KMS-11 (cell line): Measurements from ENCODE around the gene PTPRN2.

Experiments
- H2AFZ ChIP-seq: fragments of 200-600 bp; sonication (generic); 2 replicates; pipeline ENCODE4 v1.6.1; 2016; ENCODE audit warnings: antibody characterized with exemption, mixed run types, low read depth
- H3K27ac ChIP-seq: fragments of 200-600 bp; sonication (generic); 2 replicates; pipeline ENCODE4 v1.6.1; 2016; ENCODE audit warnings: mild to moderate bottlenecking, mixed run types
- H3K27me3 ChIP-seq: fragments of 200-600 bp; sonication (generic); 2 replicates; pipeline ENCODE4 v1.6.1; 2017; ENCODE audit warnings: mild to moderate bottlenecking, low read depth, mixed run types, moderate library complexity; ENCODE audit not compliant: insufficient read depth
- H3K36me3 ChIP-seq: fragments of 200-600 bp; sonication (generic); 2 replicates; pipeline ENCODE4 v1.6.1; 2017; ENCODE audit warnings: mild to moderate bottlenecking, mixed run types; ENCODE audit not compliant: insufficient read depth
- H3K4me1 ChIP-seq: fragments of 200-600 bp; sonication (generic); 2 replicates; pipeline ENCODE4 v1.6.1; 2016; ENCODE audit warnings: mild to moderate bottlenecking, low read depth, mixed run types; ENCODE audit not compliant: poor library complexity, severe bottlenecking
- H3K4me2 ChIP-seq: fragments of 200-600 bp; sonication (generic); 2 replicates; pipeline ENCODE4 v1.7.0; 2016; ENCODE audit warnings: mild to moderate bottlenecking, mixed run types
- H3K4me3 ChIP-seq: fragments of 200-600 bp; sonication (generic); IDR thresholded peaks from 2 replicates; pipeline ENCODE4 v1.6.1; 2017; ENCODE audit warnings: low read depth, low read length, mixed read lengths; ENCODE audit not compliant: insufficient read depth
- H3K79me2 ChIP-seq: fragments of 200-600 bp; sonication (generic); 2 replicates; pipeline ENCODE4 v1.6.1; 2016; ENCODE audit warnings: low read depth, mixed run types; ENCODE audit not compliant: insufficient read depth
- H3K9ac ChIP-seq: fragments of 200-600 bp; sonication (generic); 2 replicates; pipeline ENCODE4 v1.6.1; 2016; ENCODE audit warnings: mild to moderate bottlenecking, mixed run types
- H4K20me1 ChIP-seq: fragments of 200-600 bp; sonication (generic); 2 replicates; pipeline ENCODE4 v1.6.1; 2016; ENCODE audit warnings: mild to moderate bottlenecking, mixed run types; ENCODE audit not compliant: insufficient read depth
- TF ChIP-seq, protein P1 (sequence below): fragments of 200-600 bp; sonication (generic); conservative IDR thresholded peaks from 2 replicates; pipeline ENCODE4 v1.6.1; 2017; ENCODE audit warnings: low read depth, mild to moderate bottlenecking, antibody characterized with exemption, low read length, moderate library complexity, mixed read lengths

PTPRN2 gene

DNA sequence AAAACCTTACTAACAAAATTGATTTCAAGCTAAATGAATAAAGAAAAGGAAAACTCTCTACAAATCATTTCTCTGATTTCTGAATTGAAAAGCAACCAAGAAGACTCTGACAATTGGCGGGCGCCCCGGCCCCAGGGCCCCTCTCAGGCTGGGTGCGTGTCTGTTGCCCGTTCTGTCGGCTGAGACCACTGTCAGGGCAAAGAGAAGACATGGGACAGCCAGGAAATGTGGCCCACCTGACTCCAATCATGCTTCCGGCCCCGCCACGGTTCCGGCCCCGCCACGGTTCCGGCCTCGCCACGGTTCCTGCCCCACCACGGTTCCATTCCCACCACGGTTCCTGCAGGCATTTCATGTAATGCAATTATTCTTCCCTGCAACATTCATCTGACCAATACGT, 115.9 kb downstream of the PTPRN2 start:
- H3K9ac ChIP-seq = no peak overlapping the region
- no peaks in the 10 kb centered on the region for H4K20me1 ChIP-seq
- H3K27ac ChIP-seq = no peak overlapping the region
- H3K79me2 ChIP-seq = no peaks in the 10 kb centered on the region
- no peak overlapping the region for H2AFZ ChIP-seq
- H3K27me3 ChIP-seq = peaks cover 50% of the 10 kb centered on the region
- H3K4me1 ChIP-seq = no peaks in the 10 kb centered on the region
- TF ChIP-seq, protein P1, sequence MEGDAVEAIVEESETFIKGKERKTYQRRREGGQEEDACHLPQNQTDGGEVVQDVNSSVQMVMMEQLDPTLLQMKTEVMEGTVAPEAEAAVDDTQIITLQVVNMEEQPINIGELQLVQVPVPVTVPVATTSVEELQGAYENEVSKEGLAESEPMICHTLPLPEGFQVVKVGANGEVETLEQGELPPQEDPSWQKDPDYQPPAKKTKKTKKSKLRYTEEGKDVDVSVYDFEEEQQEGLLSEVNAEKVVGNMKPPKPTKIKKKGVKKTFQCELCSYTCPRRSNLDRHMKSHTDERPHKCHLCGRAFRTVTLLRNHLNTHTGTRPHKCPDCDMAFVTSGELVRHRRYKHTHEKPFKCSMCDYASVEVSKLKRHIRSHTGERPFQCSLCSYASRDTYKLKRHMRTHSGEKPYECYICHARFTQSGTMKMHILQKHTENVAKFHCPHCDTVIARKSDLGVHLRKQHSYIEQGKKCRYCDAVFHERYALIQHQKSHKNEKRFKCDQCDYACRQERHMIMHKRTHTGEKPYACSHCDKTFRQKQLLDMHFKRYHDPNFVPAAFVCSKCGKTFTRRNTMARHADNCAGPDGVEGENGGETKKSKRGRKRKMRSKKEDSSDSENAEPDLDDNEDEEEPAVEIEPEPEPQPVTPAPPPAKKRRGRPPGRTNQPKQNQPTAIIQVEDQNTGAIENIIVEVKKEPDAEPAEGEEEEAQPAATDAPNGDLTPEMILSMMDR = no peak
- no peak overlapping the region for H3K4me2 ChIP-seq
- no peak overlapping the region for H3K4me3 ChIP-seq
- no peaks in the 10 kb centered on the region for H3K36me3 ChIP-seq

GRCh38 chr7:158470336-158470735, 117.3 kb downstream of the PTPRN2 start:
- Histone ChIP-seq H3K4me3 (no peak overlapping the region), H3K27ac (no peak overlapping the region), H3K79me2 (no peaks in the 10 kb centered on the region), H3K4me1 (no peaks in the 10 kb centered on the region), H3K36me3 (no peaks in the 10 kb centered on the region), H3K27me3 (peaks cover 38% of the 10 kb centered on the region), H2AFZ (no peak overlapping the region), H3K9ac (no peak overlapping the region), H3K4me2 (no peak overlapping the region), H4K20me1 (no peaks in the 10 kb centered on the region)
- TF ChIP-seq, protein P1 = no peak

DNA sequence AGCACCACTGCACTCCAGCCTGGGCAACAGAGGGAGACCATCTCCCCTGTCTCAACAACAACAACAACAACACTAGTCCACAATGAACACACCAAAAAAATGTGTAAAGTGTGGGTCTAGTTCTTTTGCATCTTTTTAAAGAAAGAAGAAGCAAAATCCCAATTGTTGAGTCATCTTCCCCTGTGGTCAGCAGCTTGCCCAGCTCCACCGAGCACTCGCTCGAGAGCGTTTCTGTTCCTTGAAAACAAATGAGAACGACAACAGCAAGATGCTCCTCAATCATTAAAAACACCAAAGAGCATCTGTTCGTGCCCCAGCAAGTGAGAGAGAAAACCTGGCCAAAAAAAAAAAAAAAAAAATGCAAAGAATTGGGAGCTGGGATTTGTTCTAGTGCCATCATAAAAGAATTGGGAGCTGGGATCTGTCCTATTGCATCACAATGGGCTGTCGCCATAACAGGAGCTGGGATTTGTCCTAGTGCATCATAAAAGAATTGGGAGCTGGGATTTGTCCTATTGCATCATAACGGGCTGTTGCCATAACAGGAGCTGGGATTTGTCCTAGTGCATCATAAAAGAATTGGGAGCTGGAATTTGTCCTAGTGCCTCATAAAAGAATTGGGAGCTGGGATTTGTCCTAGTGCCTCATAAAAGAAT, 118.1 kb downstream of the PTPRN2 start:
- H3K27me3 ChIP-seq = peaks cover 30% of the 10 kb centered on the region
- no peak overlapping the region for H3K27ac ChIP-seq
- TF ChIP-seq, protein P1 = no peak
- H3K79me2 ChIP-seq = no peaks in the 10 kb centered on the region
- H3K4me1 ChIP-seq = no peaks in the 10 kb centered on the region
- no peak overlapping the region for H3K4me2 ChIP-seq
- no peak overlapping the region for H3K4me3 ChIP-seq
- no peak overlapping the region for H2AFZ ChIP-seq
- H3K9ac ChIP-seq = no peak overlapping the region
- H4K20me1 ChIP-seq = no peaks in the 10 kb centered on the region
- H3K36me3 ChIP-seq = no peaks in the 10 kb centered on the region

DNA sequence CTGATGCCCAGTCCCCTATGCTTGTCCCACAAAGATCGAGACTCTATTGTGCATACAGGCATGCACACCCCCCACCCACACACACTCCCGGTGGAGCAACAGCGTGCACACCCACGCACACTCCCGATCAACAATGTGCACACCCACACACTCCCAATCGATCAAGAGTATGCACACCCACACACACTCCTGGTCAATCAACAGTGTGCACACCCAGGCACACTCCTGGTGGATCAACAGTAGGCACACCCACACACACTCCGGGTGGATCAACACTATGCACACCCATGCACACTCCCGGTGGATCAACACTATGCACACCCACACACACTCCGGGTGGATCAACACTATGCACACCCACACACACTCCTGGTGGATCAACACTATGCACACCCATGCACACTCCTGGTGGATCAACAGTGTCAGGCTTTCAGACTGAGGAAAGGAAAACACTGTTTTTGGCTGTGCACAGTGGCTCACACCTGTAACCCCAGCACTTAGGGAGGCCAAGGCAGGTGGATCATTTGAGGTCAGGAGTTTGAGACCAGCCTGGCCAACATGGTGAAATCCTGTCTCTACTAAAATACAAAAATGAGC, 118.8 kb downstream of the PTPRN2 start:
- Histone ChIP-seq H3K27me3 (peaks cover 22% of the 10 kb centered on the region), H2AFZ (no peak overlapping the region), H3K36me3 (no peaks in the 10 kb centered on the region), H4K20me1 (no peaks in the 10 kb centered on the region), H3K4me1 (no peaks in the 10 kb centered on the region), H3K27ac (no peak overlapping the region), H3K4me3 (no peak overlapping the region), H3K79me2 (no peaks in the 10 kb centered on the region), H3K4me2 (no peak overlapping the region), H3K9ac (no peak overlapping the region)
- TF ChIP-seq, protein P1 = no peak
